GM12865 (cell line): ENCODE data around the gene ADCY2.

Experiments
- DNase-seq: peaks from one replicate; pipeline ENCODE4 v3.0.0; 2010; ENCODE audit warnings: low read depth
- H3K4me3 ChIP-seq: 2 replicates; pipeline ENCODE4 v1.5.1; 2011; ENCODE audit warnings: mild to moderate bottlenecking, low read depth, low read length, control low read depth
- CTCF ChIP-seq: IDR thresholded peaks from 2 replicates; pipeline ENCODE4 v1.5.1; 2011; ENCODE audit warnings: low read length, control low read depth, low read depth, inconsistent platforms; ENCODE audit not compliant: insufficient read depth; ENCODE audit errors: missing control alignments

Gene ADCY2

GRCh38 chr5:7629561-7629960, 233.6 kb downstream of the ADCY2 start:
- no peak overlapping the region for H3K4me3 ChIP-seq
- no peak for TF ChIP-seq CTCF
- DNase-seq: no peak

- no peak for TF ChIP-seq CTCF
- H3K4me3 ChIP-seq: no peak overlapping the region
- no peak for DNase-seq
These were observed 238.9 kb downstream of the ADCY2 start for GRCh38 chr5:7634837-7635236.

GRCh38 chr5:7638456-7638855, 242.5 kb downstream of the ADCY2 start:
- H3K4me3 ChIP-seq: no peak overlapping the region
- TF ChIP-seq CTCF: no peak
- DNase-seq: no peak

GRCh38 chr5:7642029-7642428, 246.1 kb downstream of the ADCY2 start:
- TF ChIP-seq CTCF: no peak
- DNase-seq: no peak

GRCh38 chr5:7644723-7645122, 248.8 kb downstream of the ADCY2 start:
- H3K4me3 ChIP-seq: no peak overlapping the region
- no peak for DNase-seq
- no peak for TF ChIP-seq CTCF

More at GRCh38 chr5:7642029-7642428, 246.1 kb downstream of the ADCY2 start:
- no peak overlapping the region for H3K4me3 ChIP-seq

- TF ChIP-seq CTCF: no peak
- no peak for DNase-seq
- H3K4me3 ChIP-seq: no peak overlapping the region
These were observed 254.8 kb downstream of the ADCY2 start for GRCh38 chr5:7650755-7651154.

GRCh38 chr5:7653046-7653445, 257.1 kb downstream of the ADCY2 start:
- no peak for DNase-seq
- no peak for TF ChIP-seq CTCF
- H3K4me3 ChIP-seq: no peak overlapping the region
